ENCODE data around the gene PLEKHG1. TPM values are rescaled to one million over a fixed set of nuclear protein-coding genes. Genes with fewer than 3 reads are reported as not detected.

PLEKHG1 gene
- total RNA-seq, 4 donors from 2014 or later = 12.5 to 48.4 (median 32.3) TPM

- no peak for DNase-seq
- Histone ChIP-seq H3K9me3 (no peaks in the 10 kb centered on the region), H3K36me3 (no peaks in the 10 kb centered on the region), H3K4me1 (peaks cover 0 to 8% of the 10 kb centered on the region in 2 donors), H3K27me3 (no peaks in the 10 kb centered on the region), H3K4me3 (replicated peaks in 1 of 3) (no peak overlapping the region), H3K27ac (no peak overlapping the region)
- WGBS, 2 donors = 92% methylated on average over 7 of the region's 7 CpGs
- TF ChIP-seq POLR2A (IDR thresholded peaks at IDR 0.05) = no peak
- TF ChIP-seq, protein P1, sequence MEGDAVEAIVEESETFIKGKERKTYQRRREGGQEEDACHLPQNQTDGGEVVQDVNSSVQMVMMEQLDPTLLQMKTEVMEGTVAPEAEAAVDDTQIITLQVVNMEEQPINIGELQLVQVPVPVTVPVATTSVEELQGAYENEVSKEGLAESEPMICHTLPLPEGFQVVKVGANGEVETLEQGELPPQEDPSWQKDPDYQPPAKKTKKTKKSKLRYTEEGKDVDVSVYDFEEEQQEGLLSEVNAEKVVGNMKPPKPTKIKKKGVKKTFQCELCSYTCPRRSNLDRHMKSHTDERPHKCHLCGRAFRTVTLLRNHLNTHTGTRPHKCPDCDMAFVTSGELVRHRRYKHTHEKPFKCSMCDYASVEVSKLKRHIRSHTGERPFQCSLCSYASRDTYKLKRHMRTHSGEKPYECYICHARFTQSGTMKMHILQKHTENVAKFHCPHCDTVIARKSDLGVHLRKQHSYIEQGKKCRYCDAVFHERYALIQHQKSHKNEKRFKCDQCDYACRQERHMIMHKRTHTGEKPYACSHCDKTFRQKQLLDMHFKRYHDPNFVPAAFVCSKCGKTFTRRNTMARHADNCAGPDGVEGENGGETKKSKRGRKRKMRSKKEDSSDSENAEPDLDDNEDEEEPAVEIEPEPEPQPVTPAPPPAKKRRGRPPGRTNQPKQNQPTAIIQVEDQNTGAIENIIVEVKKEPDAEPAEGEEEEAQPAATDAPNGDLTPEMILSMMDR (IDR thresholded peaks at IDR 0.05) = no peak
- intact Hi-C loops (cut with DNase I) = no loop called here
Measured at GRCh38 chr6:150640556-150641209, 41.0 kb downstream of the PLEKHG1 start.

GRCh38 chr6:150641398-150642139 is 41.9 kb downstream of the PLEKHG1 start:
- Histone ChIP-seq H3K36me3 (no peaks in the 10 kb centered on the region), H3K27me3 (no peaks in the 10 kb centered on the region), H3K4me3 (replicated peaks in 1 of 3) (no peak overlapping the region), H3K9me3 (no peaks in the 10 kb centered on the region), H3K27ac (no peak overlapping the region), H3K4me1 (peaks cover 0 to 8% of the 10 kb centered on the region in 2 donors)
- WGBS, 2 donors = 58 to 60% methylated on average over 6 of the region's 6 CpGs
- intact Hi-C loops (cut with DNase I) = no loop called here
- no peak for DNase-seq
- TF ChIP-seq, protein P1 (IDR thresholded peaks at IDR 0.05) = no peak
- TF ChIP-seq POLR2A (IDR thresholded peaks at IDR 0.05) = no peak

DNA sequence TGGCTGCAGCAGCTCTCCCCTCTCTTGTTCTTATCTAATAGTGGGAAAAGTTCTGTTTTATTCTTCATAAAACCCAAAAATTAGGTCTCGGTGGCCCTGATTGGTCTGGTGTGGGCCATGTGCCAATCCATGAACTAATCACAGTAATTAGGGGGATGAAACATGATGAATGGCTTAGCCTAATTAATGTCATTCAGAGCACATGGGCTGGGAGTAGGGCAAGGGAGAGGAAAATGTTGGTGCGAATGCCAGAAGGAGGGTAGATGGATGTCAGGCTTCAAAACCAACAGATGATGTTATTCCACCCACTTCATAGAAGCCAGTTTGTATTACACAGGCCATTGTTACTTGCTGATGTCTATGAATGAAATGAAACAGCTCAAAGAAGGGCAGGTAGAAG is 46.5 kb downstream of the PLEKHG1 start:
- Histone ChIP-seq H3K27me3 (no peaks in the 10 kb centered on the region), H3K9me3 (no peaks in the 10 kb centered on the region), H3K4me3 (replicated peaks in 1 of 3) (no peak overlapping the region), H3K27ac (no peak overlapping the region), H3K4me1 (peaks cover 0 to 8% of the 10 kb centered on the region in 2 donors), H3K36me3 (no peaks in the 10 kb centered on the region)
- WGBS, 2 donors = 96 to 100% methylated on average over 2 of the region's 2 CpGs
- intact Hi-C loops (cut with DNase I) = no loop called here
- no peak for DNase-seq
- TF ChIP-seq POLR2A (IDR thresholded peaks at IDR 0.05) = no peak
- TF ChIP-seq, protein P1 (IDR thresholded peaks at IDR 0.05) = no peak

DNA sequence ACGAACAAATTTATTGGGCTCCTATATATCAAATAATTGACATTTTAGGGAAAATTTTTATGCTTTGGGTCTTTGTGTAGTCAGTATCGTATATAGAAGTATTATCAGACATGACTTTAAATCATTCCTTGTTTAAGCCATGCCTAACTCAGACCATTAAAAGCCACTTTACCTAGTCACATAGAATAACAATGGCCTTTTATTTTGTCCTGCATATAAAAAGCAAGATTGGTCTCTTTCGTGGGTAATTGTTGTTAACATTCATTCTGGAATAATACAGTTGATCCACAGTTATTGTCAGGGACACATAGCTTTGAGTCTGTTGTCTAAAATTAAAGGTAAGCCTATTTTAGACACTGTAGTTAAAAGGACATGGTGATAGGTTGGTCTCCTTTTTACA is 47.4 kb downstream of the PLEKHG1 start:
- no peak overlapping the region for H3K27ac ChIP-seq
- intact Hi-C loops (cut with DNase I) = no loop called here
- H3K4me1 ChIP-seq = peaks cover 0 to 6% of the 10 kb centered on the region in 2 donors
- H3K9me3 ChIP-seq = no peaks in the 10 kb centered on the region
- no peak for DNase-seq
- 84 to 85% methylated on average over 3 of the region's 3 CpGs for WGBS, 2 donors
- no peak overlapping the region for H3K4me3 ChIP-seq (replicated peaks in 1 of 3)
- no peaks in the 10 kb centered on the region for H3K27me3 ChIP-seq
- TF ChIP-seq, protein P1 (IDR thresholded peaks at IDR 0.05) = no peak
- no peak for TF ChIP-seq POLR2A (IDR thresholded peaks at IDR 0.05)
- H3K36me3 ChIP-seq = no peaks in the 10 kb centered on the region

Other genes starting within 250 kb of the PLEKHG1 start
- gene IYD, start 230.9 kb upstream of the PLEKHG1 start, total RNA-seq = 1,000 to 10,000 TPM in 1 of 4 donors, 100 to 1,000 TPM in 3; 571 to 1,038 (median 665) TPM

All from thyroid gland (tissue), 4 donors.